ENCODE data around the gene MRPL55.
A peak's percentile ranks its signal among the peaks of the same experiment; 100 is the strongest.

MRPL55 gene

GRCh38 chr1:228068359-228068758 is 40.7 kb downstream of the MRPL55 start:
- H3K9ac ChIP-seq (ENCODE audit: low read depth, low read length), result no peak overlapping the region
- no peak overlapping the region for H3K27ac ChIP-seq (ENCODE audit: low read length)
- H3K27me3 ChIP-seq (ENCODE audit: insufficient read depth, low read length), result peaks cover 99% of the 10 kb centered on the region
- H3K9me3 ChIP-seq (ENCODE audit: insufficient read depth, low read depth, low read length), result no peaks in the 10 kb centered on the region
- H3K4me1 ChIP-seq (ENCODE audit: insufficient read depth, low read length), result no peaks in the 10 kb centered on the region
- H3K36me3 ChIP-seq (ENCODE audit: insufficient read depth, low read depth, low read length), result no peaks in the 10 kb centered on the region
- no peak overlapping the region for H3K4me3 ChIP-seq (ENCODE audit: low read length)

GRCh38 chr1:228066891-228067654 is 42.0 kb downstream of the MRPL55 start:
- Histone ChIP-seq H3K9me3 (ENCODE audit: insufficient read depth, low read depth, low read length) (no peaks in the 10 kb centered on the region), H3K27me3 (ENCODE audit: insufficient read depth, low read length) (peaks cover 99% of the 10 kb centered on the region), H3K4me3 (ENCODE audit: low read length) (no peak overlapping the region), H3K4me1 (ENCODE audit: insufficient read depth, low read length) (no peaks in the 10 kb centered on the region), H3K27ac (ENCODE audit: low read length) (no peak overlapping the region), H3K36me3 (ENCODE audit: insufficient read depth, low read depth, low read length) (no peaks in the 10 kb centered on the region), H3K9ac (ENCODE audit: low read depth, low read length) (no peak overlapping the region)

- Histone ChIP-seq H3K4me1 (ENCODE audit: insufficient read depth, low read length) (no peaks in the 10 kb centered on the region), H3K27ac (ENCODE audit: low read length) (no peak overlapping the region), H3K4me3 (ENCODE audit: low read length) (no peak overlapping the region), H3K9me3 (ENCODE audit: insufficient read depth, low read depth, low read length) (no peaks in the 10 kb centered on the region), H3K36me3 (ENCODE audit: insufficient read depth, low read depth, low read length) (no peaks in the 10 kb centered on the region), H3K27me3 (ENCODE audit: insufficient read depth, low read length) (peaks cover 99% of the 10 kb centered on the region), H3K9ac (ENCODE audit: low read depth, low read length) (no peak overlapping the region)
Measured at GRCh38 chr1:228066416-228066815, 42.7 kb downstream of the MRPL55 start.

GRCh38 chr1:228065543-228066347 is 43.4 kb downstream of the MRPL55 start:
- 0 out of 2 replicates have a peak, but pooled peaks cover 3% of the 10 kb centered on the region for H3K4me1 ChIP-seq (ENCODE audit: insufficient read depth, low read length)
- H3K9ac ChIP-seq (ENCODE audit: low read depth, low read length), result no peak overlapping the region
- no peak overlapping the region for H3K27ac ChIP-seq (ENCODE audit: low read length)
- no peak overlapping the region for H3K4me3 ChIP-seq (ENCODE audit: low read length)
- H3K27me3 ChIP-seq (ENCODE audit: insufficient read depth, low read length), result peaks cover 99% of the 10 kb centered on the region
- H3K36me3 ChIP-seq (ENCODE audit: insufficient read depth, low read depth, low read length), result no peaks in the 10 kb centered on the region
- H3K9me3 ChIP-seq (ENCODE audit: insufficient read depth, low read depth, low read length), result no peaks in the 10 kb centered on the region

- Histone ChIP-seq H3K9me3 (ENCODE audit: insufficient read depth, low read depth, low read length) (no peaks in the 10 kb centered on the region), H3K4me3 (ENCODE audit: low read length) (no peak overlapping the region), H3K9ac (ENCODE audit: low read depth, low read length) (no peak overlapping the region), H3K36me3 (ENCODE audit: insufficient read depth, low read depth, low read length) (no peaks in the 10 kb centered on the region), H3K4me1 (ENCODE audit: insufficient read depth, low read length) (0 out of 2 replicates have a peak, but pooled peaks cover 3% of the 10 kb centered on the region), H3K27me3 (ENCODE audit: insufficient read depth, low read length) (peaks cover 99% of the 10 kb centered on the region), H3K27ac (ENCODE audit: low read length) (no peak overlapping the region)
Measured at GRCh38 chr1:228064741-228065542, 44.2 kb downstream of the MRPL55 start.

- H3K9me3 ChIP-seq (ENCODE audit: insufficient read depth, low read depth, low read length), result no peaks in the 10 kb centered on the region
- no peaks in the 10 kb centered on the region for H3K36me3 ChIP-seq (ENCODE audit: insufficient read depth, low read depth, low read length)
- peaks cover 99% of the 10 kb centered on the region for H3K27me3 ChIP-seq (ENCODE audit: insufficient read depth, low read length)
Measured at GRCh38 chr1:228064296-228064695, 44.8 kb downstream of the MRPL55 start.

GRCh38 chr1:228063251-228064191 is 45.6 kb downstream of the MRPL55 start:
- Histone ChIP-seq H3K27me3 (ENCODE audit: insufficient read depth, low read length) (peaks cover 99% of the 10 kb centered on the region), H3K4me3 (ENCODE audit: low read length) (no peak overlapping the region), H3K9me3 (ENCODE audit: insufficient read depth, low read depth, low read length) (no peaks in the 10 kb centered on the region), H3K36me3 (ENCODE audit: insufficient read depth, low read depth, low read length) (no peaks in the 10 kb centered on the region), H3K4me1 (ENCODE audit: insufficient read depth, low read length) (0 out of 2 replicates have a peak, but pooled peaks cover 3% of the 10 kb centered on the region), H3K9ac (ENCODE audit: low read depth, low read length) (no peak overlapping the region), H3K27ac (ENCODE audit: low read length) (no peak overlapping the region)

More at GRCh38 chr1:228064296-228064695, 44.8 kb downstream of the MRPL55 start:
- 0 out of 2 replicates have a peak, but pooled peaks cover 3% of the 10 kb centered on the region for H3K4me1 ChIP-seq (ENCODE audit: insufficient read depth, low read length)
- no peak overlapping the region for H3K4me3 ChIP-seq (ENCODE audit: low read length)
- no peak overlapping the region for H3K27ac ChIP-seq (ENCODE audit: low read length)
- H3K9ac ChIP-seq (ENCODE audit: low read depth, low read length), result no peak overlapping the region

GRCh38 chr1:228062812-228063211 is 46.3 kb downstream of the MRPL55 start:
- Histone ChIP-seq H3K27ac (ENCODE audit: low read length) (no peak overlapping the region), H3K9me3 (ENCODE audit: insufficient read depth, low read depth, low read length) (no peaks in the 10 kb centered on the region), H3K4me1 (ENCODE audit: insufficient read depth, low read length) (0 out of 2 replicates have a peak, but pooled peaks cover 3% of the 10 kb centered on the region), H3K27me3 (ENCODE audit: insufficient read depth, low read length) (peaks cover 99% of the 10 kb centered on the region), H3K36me3 (ENCODE audit: insufficient read depth, low read depth, low read length) (no peaks in the 10 kb centered on the region), H3K9ac (ENCODE audit: low read depth, low read length) (no peak overlapping the region), H3K4me3 (ENCODE audit: low read length) (no peak overlapping the region)

- no peaks in the 10 kb centered on the region for H3K36me3 ChIP-seq (ENCODE audit: insufficient read depth, low read depth, low read length)
- no peak overlapping the region for H3K4me3 ChIP-seq (ENCODE audit: low read length)
- H3K4me1 ChIP-seq (ENCODE audit: insufficient read depth, low read length), result 0 out of 2 replicates have a peak, but pooled peaks cover 3% of the 10 kb centered on the region
- H3K27me3 ChIP-seq (ENCODE audit: insufficient read depth, low read length), result peaks cover 99% of the 10 kb centered on the region
- no peaks in the 10 kb centered on the region for H3K9me3 ChIP-seq (ENCODE audit: insufficient read depth, low read depth, low read length)
- no peak overlapping the region for H3K9ac ChIP-seq (ENCODE audit: low read depth, low read length)
- no peak overlapping the region for H3K27ac ChIP-seq (ENCODE audit: low read length)
Measured at GRCh38 chr1:228062085-228062791, 46.9 kb downstream of the MRPL55 start.

GRCh38 chr1:228061411-228062084 is 47.6 kb downstream of the MRPL55 start:
- no peaks in the 10 kb centered on the region for H3K36me3 ChIP-seq (ENCODE audit: insufficient read depth, low read depth, low read length)
- H3K9ac ChIP-seq (ENCODE audit: low read depth, low read length), result no peak overlapping the region
- H3K4me3 ChIP-seq (ENCODE audit: low read length), result peak overlapping the region; percentile 68; the same call in 1 of the 2 replicates
- peaks cover 99% of the 10 kb centered on the region for H3K27me3 ChIP-seq (ENCODE audit: insufficient read depth, low read length)
- no peak overlapping the region for H3K27ac ChIP-seq (ENCODE audit: low read length)
- no peaks in the 10 kb centered on the region for H3K9me3 ChIP-seq (ENCODE audit: insufficient read depth, low read depth, low read length)
- H3K4me1 ChIP-seq (ENCODE audit: insufficient read depth, low read length), result 0 out of 2 replicates have a peak, but pooled peaks cover 3% of the 10 kb centered on the region
